Astrocyte of the spinal cord (primary cell): ENCODE results near the gene ATP2B2.

Experiments
- DNase-seq: peaks from one replicate; pipeline ENCODE4 v3.0.0; 2011; ENCODE audit warnings: low read depth, low spot score
- H3K4me3 ChIP-seq: 2 replicates; pipeline ENCODE4 v1.5.1; 2011; ENCODE audit warnings: low read depth, mild to moderate bottlenecking, low read length, moderate library complexity
- CTCF ChIP-seq: IDR thresholded peaks from 2 replicates; pipeline ENCODE4 v1.5.1; 2012; ENCODE audit warnings: low read depth, mild to moderate bottlenecking, low read length, inconsistent platforms
- in situ Hi-C: cut with HindIII; loops from 2 replicates; pipeline ENCODE4 v1.10.0; 2017; ENCODE audit warnings: low sequenced_read_pairs

ATP2B2 gene

GRCh38 chr3:10497439-10497838 is 7.9 kb downstream of the ATP2B2 start:
- in situ Hi-C loops: no loop called here
- no peak overlapping the region for H3K4me3 ChIP-seq
- TF ChIP-seq CTCF: no peak
- DNase-seq: no peak

- in situ Hi-C loops: no loop called here
- H3K4me3 ChIP-seq: no peak overlapping the region
- TF ChIP-seq CTCF: no peak
- no peak for DNase-seq
Observed at GRCh38 chr3:10496121-10496863, 9.1 kb downstream of the ATP2B2 start.

GRCh38 chr3:10495614-10496013 is 9.8 kb downstream of the ATP2B2 start:
- no peak for TF ChIP-seq CTCF
- in situ Hi-C loops: no loop called here
- DNase-seq: no peak

GRCh38 chr3:10495003-10495402 is 10.4 kb downstream of the ATP2B2 start:
- in situ Hi-C loops: no loop called here
- TF ChIP-seq CTCF: no peak
- H3K4me3 ChIP-seq: no peak overlapping the region
- DNase-seq: peak; percentile 36

More at GRCh38 chr3:10495614-10496013, 9.8 kb downstream of the ATP2B2 start:
- no peak overlapping the region for H3K4me3 ChIP-seq

- H3K4me3 ChIP-seq: no peak overlapping the region
- no peak for TF ChIP-seq CTCF
- in situ Hi-C loops: no loop called here
- DNase-seq: no peak
Observed at GRCh38 chr3:10494180-10494579, 11.2 kb downstream of the ATP2B2 start.

- no peak for TF ChIP-seq CTCF
- no peak for DNase-seq
- in situ Hi-C loops: no loop called here
- no peak overlapping the region for H3K4me3 ChIP-seq
Observed at GRCh38 chr3:10493202-10493589, 12.2 kb downstream of the ATP2B2 start.
